Lower lobe of right lung (tissue), 2 donors: ENCODE measurements around the gene MID2. TPM values are rescaled to one million over a fixed set of nuclear protein-coding genes. Genes with fewer than 3 reads are reported as not detected.

ENCODE experiments used
- ATAC-seq, 2 donors: fragments of 200-7000 bp; cut with Tn5 transposase; one replicate each; pipeline ENCODE4 v1.9.1; 2020 to 2022; ENCODE audit warnings: mild to moderate bottlenecking in 2 of 2, moderate library complexity in 2 of 2
- DNase-seq: peaks from one replicate; pipeline ENCODE4 v3.0.0-alpha.2; 2020
- H3K27ac ChIP-seq: fragments of 200-600 bp; one replicate; pipeline ENCODE4 v1.8.0; 2022
- H3K27me3 ChIP-seq: fragments of 200-600 bp; one replicate; pipeline ENCODE4 v1.8.0; 2022; ENCODE audit warnings: low read depth
- H3K36me3 ChIP-seq: fragments of 200-600 bp; one replicate; pipeline ENCODE4 v1.8.0; 2022; ENCODE audit warnings: mild to moderate bottlenecking
- H3K4me1 ChIP-seq: fragments of 200-600 bp; one replicate; pipeline ENCODE4 v1.8.0; 2022
- H3K4me3 ChIP-seq: fragments of 200-600 bp; one replicate; pipeline ENCODE4 v1.8.0; 2022; ENCODE audit warnings: mild to moderate bottlenecking
- H3K9me3 ChIP-seq: fragments of 200-600 bp; one replicate; pipeline ENCODE4 v1.8.0; 2022
- intact Hi-C: fragments of 100-400 bp; cut with DNase I; formaldehyde crosslinking; loops from one replicate; pipeline ENCODE4 v1.11.0; 2022
- total RNA-seq: library from RNA; stranded (reverse); fragmentation: NEBNext Ultra II Directional; extraction: Animal tissue kit (Norgen Biotek cat#: 25700); gene quantifications from one replicate; pipeline ENCODE4 v1.2.1, GENCODE V29; 2021
- TF ChIP-seq, protein P1 (sequence below): fragments of 200-600 bp; IDR thresholded peaks from one replicate; pipeline ENCODE4 v1.8.0; 2022; ENCODE audit warnings: antibody characterized with exemption, mild to moderate bottlenecking
- donor health status: DM: no; HTN: yes; CAD: no; lungs with severe emphysema.

Gene MID2
- total RNA-seq, 1 donor from 2014 or later, result 20.3 TPM

DNA sequence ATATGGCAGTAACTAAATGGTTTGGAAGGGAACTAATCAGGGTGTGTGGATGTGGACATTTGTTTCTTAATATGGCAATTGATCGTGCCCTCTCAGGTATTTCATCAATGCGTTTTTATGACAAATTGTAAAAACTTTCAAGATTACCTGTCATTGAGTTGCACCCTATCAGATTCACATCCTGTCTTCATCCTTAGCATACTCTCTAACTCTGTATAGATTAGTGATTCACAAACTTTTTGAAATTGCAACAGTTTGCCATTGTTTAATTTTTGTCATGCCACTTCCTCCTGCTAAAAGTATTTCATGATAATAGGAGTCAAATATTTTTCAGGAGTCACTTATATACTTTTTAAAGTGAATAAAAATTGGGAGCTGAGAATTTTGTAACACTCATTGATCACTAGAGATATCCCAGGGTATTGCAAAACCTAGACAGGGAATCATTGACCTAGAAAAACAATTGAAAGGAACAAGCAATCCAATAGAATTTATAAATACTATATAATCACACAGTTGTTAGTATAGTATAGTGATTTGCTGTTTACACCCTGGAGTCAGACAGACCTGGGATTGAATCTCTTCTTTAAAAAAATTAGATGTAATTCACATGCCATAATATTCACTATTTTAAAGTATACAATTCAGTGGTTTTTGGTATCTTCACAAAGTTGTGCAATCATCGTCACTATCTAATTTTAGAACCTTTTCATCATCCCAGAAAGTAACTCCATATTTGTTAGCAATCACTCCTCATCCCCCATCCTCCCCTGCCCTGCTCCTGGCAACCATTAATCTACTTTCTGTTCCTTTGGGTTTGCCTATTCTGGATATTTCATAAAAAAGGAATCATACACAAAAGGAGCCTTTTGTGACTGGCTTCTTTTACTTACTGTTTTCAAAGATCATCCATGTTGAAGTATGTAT, 8.9 kb downstream of the MID2 start:
- Histone ChIP-seq H3K4me1 (no peaks in the 10 kb centered on the region), H3K27ac (no peak overlapping the region), H3K27me3 (no peaks in the 10 kb centered on the region), H3K4me3 (no peak overlapping the region), H3K36me3 (no peaks in the 10 kb centered on the region), H3K9me3 (no peaks in the 10 kb centered on the region)
- ATAC-seq (no peak), DNase-seq (no peak)
- TF ChIP-seq, protein P1, sequence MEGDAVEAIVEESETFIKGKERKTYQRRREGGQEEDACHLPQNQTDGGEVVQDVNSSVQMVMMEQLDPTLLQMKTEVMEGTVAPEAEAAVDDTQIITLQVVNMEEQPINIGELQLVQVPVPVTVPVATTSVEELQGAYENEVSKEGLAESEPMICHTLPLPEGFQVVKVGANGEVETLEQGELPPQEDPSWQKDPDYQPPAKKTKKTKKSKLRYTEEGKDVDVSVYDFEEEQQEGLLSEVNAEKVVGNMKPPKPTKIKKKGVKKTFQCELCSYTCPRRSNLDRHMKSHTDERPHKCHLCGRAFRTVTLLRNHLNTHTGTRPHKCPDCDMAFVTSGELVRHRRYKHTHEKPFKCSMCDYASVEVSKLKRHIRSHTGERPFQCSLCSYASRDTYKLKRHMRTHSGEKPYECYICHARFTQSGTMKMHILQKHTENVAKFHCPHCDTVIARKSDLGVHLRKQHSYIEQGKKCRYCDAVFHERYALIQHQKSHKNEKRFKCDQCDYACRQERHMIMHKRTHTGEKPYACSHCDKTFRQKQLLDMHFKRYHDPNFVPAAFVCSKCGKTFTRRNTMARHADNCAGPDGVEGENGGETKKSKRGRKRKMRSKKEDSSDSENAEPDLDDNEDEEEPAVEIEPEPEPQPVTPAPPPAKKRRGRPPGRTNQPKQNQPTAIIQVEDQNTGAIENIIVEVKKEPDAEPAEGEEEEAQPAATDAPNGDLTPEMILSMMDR, result no peak
- intact Hi-C loops, result no loop called here

DNA sequence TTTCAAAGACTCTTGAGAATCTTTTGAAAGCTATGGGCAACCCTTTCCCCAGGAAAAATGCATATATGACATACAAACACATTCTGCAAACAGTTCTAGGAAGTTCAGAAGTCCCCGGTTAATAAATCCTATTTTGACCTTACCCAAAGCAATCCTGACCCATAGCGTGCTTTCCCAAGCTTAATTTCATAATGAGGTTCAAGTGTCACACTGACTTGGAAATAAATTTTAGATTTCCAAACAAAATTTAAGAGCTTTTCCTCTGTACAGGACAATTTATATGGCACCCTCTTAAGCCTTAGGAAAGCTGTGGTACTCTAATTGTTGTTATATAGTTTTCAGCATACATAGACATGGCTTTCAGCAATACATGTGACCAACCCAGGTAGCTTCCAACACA, 11.3 kb downstream of the MID2 start:
- H3K36me3 ChIP-seq, result peaks cover 6% of the 10 kb centered on the region
- H3K4me1 ChIP-seq, result no peaks in the 10 kb centered on the region
- no peak overlapping the region for H3K4me3 ChIP-seq
- no peaks in the 10 kb centered on the region for H3K27me3 ChIP-seq
- intact Hi-C loops, result no loop called here
- TF ChIP-seq, protein P1, result no peak
- ATAC-seq, result no peak
- no peaks in the 10 kb centered on the region for H3K9me3 ChIP-seq
- DNase-seq, result no peak
- H3K27ac ChIP-seq, result no peak overlapping the region

DNA sequence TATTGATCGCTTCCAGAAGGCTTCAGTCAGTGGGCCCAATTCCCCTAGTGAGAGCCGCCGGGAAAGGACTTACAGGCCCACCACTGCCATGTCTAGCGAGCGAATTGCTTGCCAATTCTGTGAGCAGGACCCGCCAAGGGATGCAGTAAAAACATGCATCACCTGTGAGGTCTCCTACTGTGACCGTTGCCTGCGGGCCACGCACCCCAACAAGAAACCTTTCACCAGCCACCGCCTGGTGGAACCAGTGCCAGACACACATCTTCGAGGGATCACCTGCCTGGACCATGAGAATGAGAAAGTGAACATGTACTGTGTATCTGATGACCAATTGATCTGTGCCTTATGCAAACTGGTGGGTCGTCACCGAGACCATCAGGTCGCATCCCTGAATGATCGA, 15.3 kb downstream of the MID2 start:
- Histone ChIP-seq H3K9me3 (no peaks in the 10 kb centered on the region), H3K4me3 (no peak overlapping the region), H3K36me3 (peaks cover 6% of the 10 kb centered on the region), H3K27me3 (no peaks in the 10 kb centered on the region), H3K27ac (no peak overlapping the region), H3K4me1 (no peaks in the 10 kb centered on the region)
- ATAC-seq (no peak), DNase-seq (no peak)
- intact Hi-C loops, result no loop called here
- TF ChIP-seq, protein P1, result no peak

DNA sequence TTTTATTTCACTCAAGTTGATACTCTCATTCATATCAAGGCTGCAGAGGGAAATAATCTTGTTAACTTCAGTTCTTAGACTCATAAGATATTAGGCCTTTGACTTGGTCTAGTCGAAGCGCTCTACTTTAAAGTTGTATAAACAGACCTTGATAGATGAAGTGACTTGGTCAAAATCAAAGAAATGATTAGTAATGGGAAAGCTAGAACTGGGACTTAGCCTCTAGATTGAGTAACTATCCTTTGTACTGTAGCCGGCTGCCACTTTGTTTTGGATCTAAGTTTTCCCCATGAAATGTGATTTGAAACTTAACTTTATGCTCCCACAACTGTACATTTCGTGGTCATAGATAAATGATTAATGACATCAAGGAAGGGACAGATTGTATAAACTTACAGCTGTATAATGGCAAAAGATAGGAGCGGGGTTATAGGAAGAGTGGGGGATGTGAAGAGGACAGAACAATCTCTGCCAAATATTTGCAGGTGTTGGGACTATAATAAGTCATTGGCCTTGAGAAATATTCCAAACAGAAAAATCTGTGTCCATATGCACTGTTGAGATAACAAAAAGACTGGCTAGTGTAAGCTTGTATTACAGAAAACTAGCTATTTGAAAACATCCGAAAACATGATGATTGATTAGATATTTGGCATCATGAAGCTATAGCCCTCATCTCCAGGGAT, 17.2 kb downstream of the MID2 start:
- TF ChIP-seq, protein P1, result no peak
- ATAC-seq, result no peak
- H3K4me1 ChIP-seq, result no peaks in the 10 kb centered on the region

DNA sequence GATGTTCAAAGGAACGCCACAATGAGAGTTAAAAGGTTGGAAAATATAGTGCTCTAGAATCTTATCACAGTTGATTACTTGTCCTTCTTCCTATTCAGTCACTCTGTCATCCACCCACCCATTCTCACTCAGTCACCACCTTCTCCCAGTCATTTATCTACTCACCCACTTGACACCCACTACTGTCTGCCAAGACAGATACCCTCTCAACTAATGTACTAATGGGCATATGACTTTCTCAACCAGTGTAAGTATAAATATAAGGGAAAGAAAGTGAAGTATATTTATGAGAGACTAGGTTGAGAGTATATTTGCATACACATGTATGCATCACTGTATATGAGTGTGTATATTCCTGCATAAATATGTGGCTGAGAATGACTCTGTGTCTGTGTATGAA, 20.0 kb downstream of the MID2 start:
- Histone ChIP-seq H3K27me3 (no peaks in the 10 kb centered on the region), H3K36me3 (peaks cover 6% of the 10 kb centered on the region), H3K4me1 (no peaks in the 10 kb centered on the region), H3K9me3 (no peaks in the 10 kb centered on the region), H3K27ac (no peak overlapping the region), H3K4me3 (no peak overlapping the region)
- intact Hi-C loops, result no loop called here
- ATAC-seq (no peak), DNase-seq (no peak)
- TF ChIP-seq, protein P1, result no peak

More for the DNA sequence above, 17.2 kb downstream of the MID2 start:
- DNase-seq, result no peak
- Histone ChIP-seq H3K27me3 (no peaks in the 10 kb centered on the region), H3K36me3 (peaks cover 6% of the 10 kb centered on the region), H3K9me3 (no peaks in the 10 kb centered on the region), H3K4me3 (no peak overlapping the region), H3K27ac (no peak overlapping the region)
- intact Hi-C loops, result no loop called here
